NB4 (cell line): Measurements from ENCODE around the gene ERICH2.

Experiments
- MAX ChIP-seq: IDR thresholded peaks from 2 replicates; pipeline ENCODE4 v1.6.1; 2011; ENCODE audit warnings: low read depth, low read length
- MYC ChIP-seq: IDR thresholded peaks from 2 replicates; pipeline ENCODE4 v1.6.1; 2011; ENCODE audit warnings: low read depth, low read length
- POLR2A ChIP-seq: IDR thresholded peaks from 2 replicates; pipeline ENCODE4 v1.6.1; 2011; ENCODE audit warnings: mild to moderate bottlenecking; ENCODE audit not compliant: insufficient read length; ENCODE audit errors: extremely low read depth
- TF ChIP-seq, protein P1 (sequence below): IDR thresholded peaks from one replicate; pipeline ENCODE4 v1.5.1; 2012; ENCODE audit warnings: low read depth, low read length

- TF ChIP-seq, protein P1, sequence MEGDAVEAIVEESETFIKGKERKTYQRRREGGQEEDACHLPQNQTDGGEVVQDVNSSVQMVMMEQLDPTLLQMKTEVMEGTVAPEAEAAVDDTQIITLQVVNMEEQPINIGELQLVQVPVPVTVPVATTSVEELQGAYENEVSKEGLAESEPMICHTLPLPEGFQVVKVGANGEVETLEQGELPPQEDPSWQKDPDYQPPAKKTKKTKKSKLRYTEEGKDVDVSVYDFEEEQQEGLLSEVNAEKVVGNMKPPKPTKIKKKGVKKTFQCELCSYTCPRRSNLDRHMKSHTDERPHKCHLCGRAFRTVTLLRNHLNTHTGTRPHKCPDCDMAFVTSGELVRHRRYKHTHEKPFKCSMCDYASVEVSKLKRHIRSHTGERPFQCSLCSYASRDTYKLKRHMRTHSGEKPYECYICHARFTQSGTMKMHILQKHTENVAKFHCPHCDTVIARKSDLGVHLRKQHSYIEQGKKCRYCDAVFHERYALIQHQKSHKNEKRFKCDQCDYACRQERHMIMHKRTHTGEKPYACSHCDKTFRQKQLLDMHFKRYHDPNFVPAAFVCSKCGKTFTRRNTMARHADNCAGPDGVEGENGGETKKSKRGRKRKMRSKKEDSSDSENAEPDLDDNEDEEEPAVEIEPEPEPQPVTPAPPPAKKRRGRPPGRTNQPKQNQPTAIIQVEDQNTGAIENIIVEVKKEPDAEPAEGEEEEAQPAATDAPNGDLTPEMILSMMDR: no peak
- no peak for TF ChIP-seq POLR2A
- no peak for TF ChIP-seq MYC
- TF ChIP-seq MAX: no peak
Observed at GRCh38 chr2:170721678-170722077, 48.5 kb upstream of the ERICH2 start.
